GM12878 (cell line): ENCODE measurements around the gene GDNF.

Experiments
- CEBPB ChIP-seq, 2 experiments: fragments of 150-350 bp in 1 of 2; IDR thresholded peaks; 2 replicates each; pipeline ENCODE4 v1.6.1; 2012 to 2014; ENCODE audit warnings: low read depth in 2 of 2, low read length in 2 of 2, borderline replicate concordance in 1 of 2, inconsistent platforms in 1 of 2
- EZH2 ChIP-seq: IDR thresholded peaks from 2 replicates; pipeline ENCODE4 v1.6.1; 2012; ENCODE audit warnings: low read depth, mild to moderate bottlenecking, control low read depth, inconsistent platforms, low read length, borderline replicate concordance; ENCODE audit not compliant: control insufficient read depth
- FOXK2 ChIP-seq: fragments of 450-650 bp; IDR thresholded peaks from 2 replicates; pipeline ENCODE4 v1.6.1; 2017; ENCODE audit warnings: mild to moderate bottlenecking, moderate library complexity
- MTA2 ChIP-seq: fragments of 450-650 bp; IDR thresholded peaks from 2 replicates; pipeline ENCODE4 v1.6.1; 2016; ENCODE audit warnings: low read depth, mild to moderate bottlenecking, moderate library complexity
- POLR2AphosphoS5 ChIP-seq: IDR thresholded peaks from 2 replicates; pipeline ENCODE4 v1.6.1; 2011; ENCODE audit warnings: mild to moderate bottlenecking, low read length, inconsistent platforms
- TAF1 ChIP-seq: IDR thresholded peaks from 2 replicates; pipeline ENCODE4 v1.6.1; 2011; ENCODE audit warnings: mild to moderate bottlenecking, low read depth, low read length, borderline replicate concordance
- YY1 ChIP-seq: IDR thresholded peaks from 2 replicates; pipeline ENCODE4 v1.6.1; 2011; ENCODE audit warnings: low read depth, mild to moderate bottlenecking, low read length
- TF ChIP-seq, protein P1 (sequence below), 3 experiments: IDR thresholded peaks in 2 of 3; conservative IDR thresholded peaks in 1 of 3; 2 replicates each; pipeline ENCODE4 v1.5.1; 2011; ENCODE audit warnings: low read depth in 3 of 3, low read length in 3 of 3, mild to moderate bottlenecking in 3 of 3, control low read depth in 2 of 3, moderate library complexity in 2 of 3, inconsistent platforms in 1 of 3, mixed read lengths in 1 of 3; ENCODE audit not compliant: control insufficient read depth in 2 of 3, insufficient read depth in 1 of 3; ENCODE audit errors: extremely low read depth in 1 of 3

DNA sequence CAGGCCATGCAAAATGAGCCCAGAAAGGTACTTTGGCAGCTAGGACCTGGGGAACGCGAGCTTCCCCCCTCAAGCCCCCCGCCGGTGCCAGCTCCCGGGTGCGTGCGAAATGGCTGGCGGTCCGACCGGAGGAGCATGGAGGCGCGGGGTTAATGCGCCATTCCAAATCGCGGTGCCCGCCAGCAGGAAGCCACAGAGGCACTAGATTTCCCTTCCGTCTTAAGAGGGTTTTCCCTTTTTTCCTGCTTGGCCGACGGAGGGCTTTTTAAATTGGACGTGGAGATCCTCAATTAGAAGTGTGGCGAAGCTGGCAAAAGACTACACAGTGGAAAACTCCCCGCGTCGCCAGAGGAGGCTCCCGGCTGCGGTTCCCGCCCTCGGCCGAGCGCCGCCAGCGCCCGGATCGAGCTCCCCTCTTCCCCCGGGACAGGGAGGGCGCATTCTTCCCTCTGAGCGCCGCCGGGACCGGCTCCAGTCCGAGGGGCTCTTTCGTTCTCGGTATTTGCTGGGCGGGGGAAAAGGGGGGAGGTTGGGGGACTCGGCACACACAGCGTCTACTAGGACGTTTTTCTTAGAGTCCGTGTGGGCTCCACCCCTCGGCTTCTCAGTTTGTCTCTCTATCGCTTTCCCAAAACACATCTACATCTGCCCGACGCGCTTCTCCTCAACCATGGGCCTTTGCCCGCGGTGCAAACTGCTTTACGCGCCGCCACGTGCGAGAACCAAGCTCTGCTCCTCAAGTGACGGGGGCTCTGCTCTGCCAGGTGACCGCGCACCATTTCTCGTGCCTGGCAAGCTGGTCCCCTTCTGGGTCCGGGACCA, 3.0 kb downstream of the GDNF start:
- TF ChIP-seq, protein P1, sequence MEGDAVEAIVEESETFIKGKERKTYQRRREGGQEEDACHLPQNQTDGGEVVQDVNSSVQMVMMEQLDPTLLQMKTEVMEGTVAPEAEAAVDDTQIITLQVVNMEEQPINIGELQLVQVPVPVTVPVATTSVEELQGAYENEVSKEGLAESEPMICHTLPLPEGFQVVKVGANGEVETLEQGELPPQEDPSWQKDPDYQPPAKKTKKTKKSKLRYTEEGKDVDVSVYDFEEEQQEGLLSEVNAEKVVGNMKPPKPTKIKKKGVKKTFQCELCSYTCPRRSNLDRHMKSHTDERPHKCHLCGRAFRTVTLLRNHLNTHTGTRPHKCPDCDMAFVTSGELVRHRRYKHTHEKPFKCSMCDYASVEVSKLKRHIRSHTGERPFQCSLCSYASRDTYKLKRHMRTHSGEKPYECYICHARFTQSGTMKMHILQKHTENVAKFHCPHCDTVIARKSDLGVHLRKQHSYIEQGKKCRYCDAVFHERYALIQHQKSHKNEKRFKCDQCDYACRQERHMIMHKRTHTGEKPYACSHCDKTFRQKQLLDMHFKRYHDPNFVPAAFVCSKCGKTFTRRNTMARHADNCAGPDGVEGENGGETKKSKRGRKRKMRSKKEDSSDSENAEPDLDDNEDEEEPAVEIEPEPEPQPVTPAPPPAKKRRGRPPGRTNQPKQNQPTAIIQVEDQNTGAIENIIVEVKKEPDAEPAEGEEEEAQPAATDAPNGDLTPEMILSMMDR (IDR thresholded peaks at IDR 0.05 in 2 of 3, conservative IDR thresholded peaks at IDR 0.05 in 1 of 3; ENCODE audit: control insufficient read depth in 2 of 3, extremely low read depth in 1 of 3, insufficient read depth in 1 of 3, low read depth in 3 of 3, low read length in 3 of 3): no peak
- TF ChIP-seq POLR2AphosphoS5 (no peak), FOXK2 (no peak), CEBPB (IDR thresholded peaks at IDR 0.05; ENCODE audit: borderline replicate concordance in 1 of 2, low read depth in 2 of 2, low read length in 2 of 2) (no peak), EZH2 (0 out of 2 replicates have a peak, but pooled peaks have one; percentile 66), YY1 (no peak), MTA2 (no peak), TAF1 (no peak)
